ENCODE results near the gene HCN1.

HCN1 gene

GRCh38 chr5:45225571-45226031, 470.6 kb downstream of the HCN1 start:
- no peak for DNase-seq (ENCODE audit: low spot score)
- in situ Hi-C loops (cut with MboI; ENCODE audit: low sequenced_read_pairs, unreplicated experiment), result no loop called here

GRCh38 chr5:45205403-45205961, 490.7 kb downstream of the HCN1 start:
- no peak for TF ChIP-seq CTCF (IDR thresholded peaks at IDR 0.05; ENCODE audit: borderline replicate concordance, control extremely low read depth, extremely low read depth, insufficient read depth, missing control alignments)
- no peak for DNase-seq (ENCODE audit: low spot score)
- in situ Hi-C loops (cut with MboI; ENCODE audit: low sequenced_read_pairs, unreplicated experiment), result no loop called here

More at GRCh38 chr5:45225571-45226031, 470.6 kb downstream of the HCN1 start:
- no peak for TF ChIP-seq CTCF (IDR thresholded peaks at IDR 0.05; ENCODE audit: borderline replicate concordance, control extremely low read depth, extremely low read depth, insufficient read depth, missing control alignments)

Measured in GM13976 (cell line).